ENCODE results near the gene DROSHA. TPM values are rescaled to one million over a fixed set of nuclear protein-coding genes. Genes with fewer than 3 reads are reported as not detected.

The DROSHA gene
- total RNA-seq, 2 donors from 2014 or later = 16.1 to 85.0 TPM

- intact Hi-C loops (cut with DNase I) = no loop called here
- 68 to 69% methylated on average over 6 of the region's 6 CpGs for WGBS, 2 donors
- no peaks in the 10 kb centered on the region for H3K27me3 ChIP-seq
- ATAC-seq = no peak
- H3K4me3 ChIP-seq = no peak overlapping the region
- H3K4me1 ChIP-seq = no peaks in the 10 kb centered on the region
- H3K27ac ChIP-seq = no peak overlapping the region
- no peak for TF ChIP-seq CTCF (IDR thresholded peaks at IDR 0.05)
- no peak for TF ChIP-seq POLR2A (IDR thresholded peaks at IDR 0.05)
- H3K9me3 ChIP-seq = no peaks in the 10 kb centered on the region
- no peak for DNase-seq
- no peaks in the 10 kb centered on the region for H3K36me3 ChIP-seq (replicated peaks in 1 of 2; ENCODE audit: insufficient read depth in 1 of 2, low read depth in 2 of 2)
These were observed 154.5 kb downstream of the DROSHA start for GRCh38 chr5:31377274-31377946.

GRCh38 chr5:31375999-31376720, 155.7 kb downstream of the DROSHA start:
- Histone ChIP-seq H3K4me1 (no peaks in the 10 kb centered on the region), H3K27ac (no peak overlapping the region), H3K27me3 (no peaks in the 10 kb centered on the region), H3K9me3 (no peaks in the 10 kb centered on the region), H3K36me3 (replicated peaks in 1 of 2; ENCODE audit: insufficient read depth in 1 of 2, low read depth in 2 of 2) (no peaks in the 10 kb centered on the region), H3K4me3 (no peak overlapping the region)
- intact Hi-C loops (cut with DNase I) = no loop called here
- TF ChIP-seq CTCF (IDR thresholded peaks at IDR 0.05) (no peak), POLR2A (IDR thresholded peaks at IDR 0.05) (no peak)
- no peak for ATAC-seq
- no peak for DNase-seq
- WGBS, 2 donors = 65 to 75% methylated on average over 10 of the region's 10 CpGs

GRCh38 chr5:31372124-31372523, 159.8 kb downstream of the DROSHA start:
- ATAC-seq = no peak
- Histone ChIP-seq H3K4me1 (no peaks in the 10 kb centered on the region), H3K27ac (no peak overlapping the region), H3K27me3 (no peaks in the 10 kb centered on the region), H3K9me3 (no peaks in the 10 kb centered on the region), H3K4me3 (no peak overlapping the region), H3K36me3 (replicated peaks in 1 of 2; ENCODE audit: insufficient read depth in 1 of 2, low read depth in 2 of 2) (no peaks in the 10 kb centered on the region)
- DNase-seq = no peak
- 10 to 28% methylated on average over 1 of the region's 1 CpG for WGBS, 2 donors
- intact Hi-C loops (cut with DNase I) = no loop called here
- TF ChIP-seq POLR2A (IDR thresholded peaks at IDR 0.05) = no peak
- no peak for TF ChIP-seq CTCF (IDR thresholded peaks at IDR 0.05)

GRCh38 chr5:31366941-31367340, 165.0 kb downstream of the DROSHA start:
- no peaks in the 10 kb centered on the region for H3K27me3 ChIP-seq
- no peaks in the 10 kb centered on the region for H3K36me3 ChIP-seq (replicated peaks in 1 of 2; ENCODE audit: insufficient read depth in 1 of 2, low read depth in 2 of 2)
- intact Hi-C loops (cut with DNase I) = no loop called here
- no peak for DNase-seq
- TF ChIP-seq CTCF (IDR thresholded peaks at IDR 0.05) (no peak), POLR2A (IDR thresholded peaks at IDR 0.05) (no peak)
- ATAC-seq = no peak
- 47 to 55% methylated on average over 5 of the region's 5 CpGs for WGBS, 2 donors
- no peak overlapping the region for H3K27ac ChIP-seq
- H3K9me3 ChIP-seq = no peaks in the 10 kb centered on the region
- H3K4me1 ChIP-seq = no peaks in the 10 kb centered on the region
- H3K4me3 ChIP-seq = no peak overlapping the region

Data from body of pancreas (tissue), 4 donors.